Cardiac muscle cell (in vitro differentiated cells and primary cell): ENCODE data around the gene MOCS3. TPM values are rescaled to one million over a fixed set of nuclear protein-coding genes. Genes with fewer than 3 reads are reported as not detected.
"Not testable (repeated sequence)": the region's sequence is repeated elsewhere in the genome, so short reads cannot be mapped to it uniquely, and the experiment has no call there.

ENCODE experiments used
- DNase-seq, 2 donors: peaks; one replicate each; pipeline versions ENCODE4 v3.0.0 to v3.0.0-alpha.2; 2010 to 2017; ENCODE audit warnings: low read depth in 1 of 2, low spot score in 1 of 2
- H3K27ac ChIP-seq: fragments of 200-600 bp; sonication (generic); 2 replicates; pipeline ENCODE4 v1.5.1; 2016
- H3K27me3 ChIP-seq: fragments of 200-600 bp; sonication (generic); 2 replicates; pipeline ENCODE4 v1.6.0; 2016; ENCODE audit warnings: control low read depth
- H3K36me3 ChIP-seq: fragments of 200-600 bp; sonication (generic); 2 replicates; pipeline ENCODE4 v1.5.1; 2016; ENCODE audit warnings: control low read depth
- H3K4me1 ChIP-seq: fragments of 200-600 bp; sonication (generic); 2 replicates; pipeline ENCODE4 v1.8.1; 2017; ENCODE audit warnings: low read depth, mild to moderate bottlenecking, mixed run types
- H3K4me3 ChIP-seq: fragments of 200-600 bp; sonication (generic); 2 replicates; pipeline ENCODE4 v1.5.1; 2016; ENCODE audit warnings: mild to moderate bottlenecking
- H3K9me3 ChIP-seq: fragments of 200-600 bp; sonication (generic); 2 replicates; pipeline ENCODE4 v1.5.1; 2017; ENCODE audit warnings: low read depth, mild to moderate bottlenecking, control low read depth
- polyA plus RNA-seq: library from polyadenylated mRNA; unstranded; fragments of >200 nt; fragmentation: Nextera tagmentation; extraction: Ambion mirVana; gene quantifications from 2 replicates; pipeline ENCODE4 v1.2.1, GENCODE V29; 2016
- total RNA-seq: library from RNA; depleted of rRNA; stranded (reverse); fragments of >200 nt; gene quantifications from 2 replicates; pipeline ENCODE4 v1.2.3, GENCODE V29; 2016
- TF ChIP-seq, protein P1 (sequence below): IDR thresholded peaks from 2 replicates; pipeline ENCODE4 v1.5.1; 2012; ENCODE audit warnings: low read depth, mild to moderate bottlenecking, low read length

The MOCS3 gene
- total and polyA plus RNA-seq, 2 experiments from 2014 or later, result 6.2 to 9.4 TPM

DNA sequence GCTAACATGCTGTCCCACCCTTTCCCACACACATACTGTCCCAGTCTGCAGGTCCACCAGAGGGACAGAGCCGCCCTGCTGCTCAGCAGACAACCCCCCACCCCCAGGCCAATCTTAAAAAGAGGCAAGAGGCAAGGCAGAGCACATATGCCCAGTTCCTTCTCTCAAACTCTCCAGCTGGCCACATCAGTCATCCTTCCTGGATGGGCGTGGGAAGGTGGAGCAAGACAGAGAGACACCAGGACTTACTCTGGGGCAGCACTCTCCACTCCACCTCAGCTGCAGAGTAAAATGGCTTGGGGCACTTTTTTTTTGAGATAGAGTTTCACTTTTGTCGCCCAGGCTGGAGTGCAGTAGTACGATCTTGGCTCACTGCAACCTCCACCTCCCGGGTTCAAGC lies 10.8 kb downstream of the MOCS3 start:
- no peak overlapping the region for H3K27ac ChIP-seq
- no peaks in the 10 kb centered on the region for H3K27me3 ChIP-seq
- H3K36me3 ChIP-seq, result no peaks in the 10 kb centered on the region
- H3K4me3 ChIP-seq, result no peak overlapping the region
- no peaks in the 10 kb centered on the region for H3K9me3 ChIP-seq
- no peak for DNase-seq
- TF ChIP-seq, protein P1, sequence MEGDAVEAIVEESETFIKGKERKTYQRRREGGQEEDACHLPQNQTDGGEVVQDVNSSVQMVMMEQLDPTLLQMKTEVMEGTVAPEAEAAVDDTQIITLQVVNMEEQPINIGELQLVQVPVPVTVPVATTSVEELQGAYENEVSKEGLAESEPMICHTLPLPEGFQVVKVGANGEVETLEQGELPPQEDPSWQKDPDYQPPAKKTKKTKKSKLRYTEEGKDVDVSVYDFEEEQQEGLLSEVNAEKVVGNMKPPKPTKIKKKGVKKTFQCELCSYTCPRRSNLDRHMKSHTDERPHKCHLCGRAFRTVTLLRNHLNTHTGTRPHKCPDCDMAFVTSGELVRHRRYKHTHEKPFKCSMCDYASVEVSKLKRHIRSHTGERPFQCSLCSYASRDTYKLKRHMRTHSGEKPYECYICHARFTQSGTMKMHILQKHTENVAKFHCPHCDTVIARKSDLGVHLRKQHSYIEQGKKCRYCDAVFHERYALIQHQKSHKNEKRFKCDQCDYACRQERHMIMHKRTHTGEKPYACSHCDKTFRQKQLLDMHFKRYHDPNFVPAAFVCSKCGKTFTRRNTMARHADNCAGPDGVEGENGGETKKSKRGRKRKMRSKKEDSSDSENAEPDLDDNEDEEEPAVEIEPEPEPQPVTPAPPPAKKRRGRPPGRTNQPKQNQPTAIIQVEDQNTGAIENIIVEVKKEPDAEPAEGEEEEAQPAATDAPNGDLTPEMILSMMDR, result no peak
- H3K4me1 ChIP-seq, result no peaks in the 10 kb centered on the region

DNA sequence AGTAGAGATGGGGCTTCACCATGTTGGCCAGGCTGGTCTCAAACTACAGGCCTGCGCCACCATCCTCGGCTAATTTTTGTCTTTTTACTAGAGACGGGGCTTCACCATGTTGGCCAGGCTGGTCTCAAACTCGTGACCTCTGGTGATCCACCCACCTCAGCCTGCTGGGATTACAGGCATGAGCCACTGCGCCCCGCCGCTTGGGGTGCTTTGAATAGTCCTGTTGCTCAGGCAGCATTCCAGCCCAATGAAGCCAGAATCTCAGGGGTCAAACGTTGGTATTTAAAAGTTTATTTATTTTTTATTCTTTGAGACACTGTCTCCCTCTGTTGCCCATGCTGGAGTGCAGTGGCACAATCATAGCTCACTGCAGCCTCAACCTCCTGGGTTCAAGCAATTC lies 11.3 kb downstream of the MOCS3 start:
- Histone ChIP-seq H3K9me3 (no peaks in the 10 kb centered on the region), H3K36me3 (no peaks in the 10 kb centered on the region), H3K4me3 (no peak overlapping the region), H3K27ac (no peak overlapping the region), H3K4me1 (no peaks in the 10 kb centered on the region), H3K27me3 (no peaks in the 10 kb centered on the region)
- TF ChIP-seq, protein P1, result no peak
- no peak for DNase-seq

DNA sequence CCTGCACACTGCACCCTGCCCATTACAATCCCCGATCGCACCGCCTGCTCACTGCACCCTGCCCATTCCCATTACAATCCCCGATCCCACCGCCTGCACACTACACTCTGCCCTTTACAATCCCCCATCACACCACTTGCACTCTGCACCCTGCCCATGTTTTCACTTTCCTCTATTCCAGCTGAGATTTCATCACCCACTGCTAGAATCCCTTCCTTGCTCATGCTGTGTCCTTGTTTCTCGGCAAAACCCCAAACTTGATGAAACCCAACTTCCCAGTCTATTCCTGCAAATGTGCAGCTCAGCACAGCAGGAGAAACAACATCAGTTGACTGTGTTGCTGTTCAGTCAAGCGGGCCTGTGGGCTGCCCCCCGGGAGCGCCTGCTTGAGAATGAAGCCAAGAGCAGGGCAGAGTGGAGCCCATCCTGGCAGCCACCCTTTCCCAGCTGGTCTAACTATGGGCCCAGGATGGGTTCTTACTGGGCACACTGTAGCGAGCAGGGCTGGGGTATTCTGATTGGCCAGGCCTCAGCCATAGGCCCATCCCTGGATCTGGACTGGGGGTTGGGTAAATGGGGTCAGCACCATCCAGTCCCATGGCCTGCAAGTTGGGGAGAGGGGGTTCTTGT lies 17.2 kb downstream of the MOCS3 start:
- Histone ChIP-seq H3K4me3 (no peak overlapping the region), H3K9me3 (no peaks in the 10 kb centered on the region), H3K4me1 (no peaks in the 10 kb centered on the region), H3K36me3 (no peaks in the 10 kb centered on the region), H3K27me3 (peaks cover 3% of the 10 kb centered on the region), H3K27ac (no peak overlapping the region)
- TF ChIP-seq, protein P1, result no peak
- DNase-seq, result no peak

DNA sequence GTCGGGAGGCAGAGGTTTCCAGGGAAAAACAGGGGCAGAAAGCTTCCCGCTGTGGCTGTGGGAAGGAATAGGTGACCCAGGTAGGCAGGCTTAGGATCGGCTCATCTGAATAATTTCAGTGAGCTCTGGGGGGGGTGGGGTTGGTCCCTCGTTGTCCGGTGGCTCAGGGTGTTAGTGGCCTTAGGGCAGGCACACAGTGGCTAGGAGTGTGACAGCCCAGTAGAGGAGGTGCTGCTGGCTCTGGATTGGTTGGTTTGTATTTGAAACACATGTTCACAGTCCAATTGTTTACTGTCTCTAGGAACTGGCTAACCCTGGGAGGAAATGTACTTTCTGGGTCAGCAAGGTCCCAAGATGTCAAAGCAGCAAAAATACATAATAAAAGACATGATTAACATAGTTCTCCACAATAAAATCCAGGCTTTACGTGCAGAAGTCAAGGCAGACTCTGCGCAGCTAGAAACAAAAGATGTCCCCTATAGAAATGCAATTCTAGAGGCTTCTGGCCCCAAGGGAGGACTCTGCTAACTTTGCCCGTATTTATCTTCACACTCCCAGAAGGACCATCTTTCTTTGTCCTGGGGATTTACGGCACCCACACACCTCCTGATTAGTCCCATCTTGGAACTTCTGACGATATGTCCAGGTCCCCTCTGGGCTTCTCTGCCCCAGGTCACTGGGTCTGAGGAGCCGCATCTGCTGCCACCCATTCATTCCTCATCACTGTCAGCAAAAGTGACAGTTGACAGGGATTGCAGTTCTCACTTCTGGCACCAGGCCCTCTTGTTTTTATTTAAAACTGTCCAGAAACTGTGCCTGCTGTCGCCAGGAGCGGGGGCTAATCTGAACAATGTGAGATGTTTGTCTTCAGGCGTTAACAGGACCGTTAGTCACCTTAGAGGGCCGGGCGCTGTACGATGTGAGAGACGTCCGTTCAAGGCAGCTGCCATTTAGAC lies 18.7 kb downstream of the MOCS3 start:
- TF ChIP-seq, protein P1, result no peak
- Histone ChIP-seq H3K36me3 (no peaks in the 10 kb centered on the region), H3K27ac (no peak overlapping the region), H3K4me3 (no peak overlapping the region), H3K4me1 (no peaks in the 10 kb centered on the region), H3K9me3 (no peaks in the 10 kb centered on the region), H3K27me3 (peaks cover 6% of the 10 kb centered on the region)
- peak in 1 of 2 donors; percentile 20 for DNase-seq

DNA sequence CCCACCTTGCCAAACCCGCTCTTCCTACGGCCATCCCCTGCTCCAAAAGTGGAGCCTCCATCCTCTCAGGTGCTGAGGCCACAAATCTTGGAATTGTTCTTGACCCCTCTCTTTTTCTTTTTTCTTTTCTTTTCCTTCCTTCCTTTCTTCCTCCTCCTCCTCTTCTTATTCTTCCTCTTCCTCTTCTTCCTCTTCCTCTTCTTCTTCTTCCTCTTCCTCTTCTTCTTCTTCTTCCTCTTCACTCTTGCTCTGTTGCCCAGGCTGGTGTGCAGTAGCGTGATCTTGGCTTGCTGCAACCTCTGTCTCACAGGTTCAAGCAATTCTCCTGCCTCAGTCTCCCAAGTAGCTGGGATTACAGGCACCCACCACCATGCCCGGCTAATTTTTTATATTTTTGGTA lies 19.9 kb downstream of the MOCS3 start:
- H3K9me3 ChIP-seq, DNase-seq, H3K4me3 ChIP-seq, H3K27me3 ChIP-seq, H3K27ac ChIP-seq, H3K4me1 ChIP-seq, H3K36me3 ChIP-seq: not testable (repeated sequence)

DNA sequence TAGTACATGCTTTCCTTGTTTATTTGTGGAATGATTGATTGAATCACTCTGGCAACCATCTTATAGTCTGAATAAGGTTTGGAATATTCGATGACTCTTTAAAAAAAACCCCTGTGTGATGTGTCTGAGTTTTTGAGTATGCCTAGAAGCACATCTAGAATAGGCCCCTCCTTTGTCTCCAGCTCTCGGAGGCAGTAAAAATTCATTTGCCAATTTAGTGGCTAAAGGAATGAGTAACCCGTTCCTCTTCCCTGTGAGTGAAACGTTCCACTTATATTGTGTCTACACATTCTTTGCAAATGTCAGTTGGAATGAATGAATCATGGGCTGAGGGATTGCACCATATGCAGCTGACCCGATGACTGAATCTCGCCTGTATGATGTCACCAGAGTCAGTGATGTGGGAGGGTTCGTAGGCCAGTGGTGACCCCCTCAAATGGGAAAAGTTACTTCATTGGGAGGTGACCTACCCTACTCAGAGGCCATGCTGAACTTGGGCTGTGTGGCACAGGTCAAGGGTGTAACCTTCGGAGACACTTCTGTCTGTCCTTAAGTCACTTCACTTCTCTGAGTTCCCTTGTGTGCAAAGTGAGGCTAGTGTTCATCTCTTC lies 21.6 kb downstream of the MOCS3 start:
- peak in 1 of 2 donors; percentile 97 for DNase-seq
- Histone ChIP-seq H3K27ac (no peak overlapping the region), H3K9me3 (no peaks in the 10 kb centered on the region), H3K36me3 (no peaks in the 10 kb centered on the region), H3K27me3 (peaks cover 6% of the 10 kb centered on the region), H3K4me3 (no peak overlapping the region), H3K4me1 (no peaks in the 10 kb centered on the region)
- TF ChIP-seq, protein P1, result no peak
